ENCODE results near the gene KLRC4.

The KLRC4 gene

DNA sequence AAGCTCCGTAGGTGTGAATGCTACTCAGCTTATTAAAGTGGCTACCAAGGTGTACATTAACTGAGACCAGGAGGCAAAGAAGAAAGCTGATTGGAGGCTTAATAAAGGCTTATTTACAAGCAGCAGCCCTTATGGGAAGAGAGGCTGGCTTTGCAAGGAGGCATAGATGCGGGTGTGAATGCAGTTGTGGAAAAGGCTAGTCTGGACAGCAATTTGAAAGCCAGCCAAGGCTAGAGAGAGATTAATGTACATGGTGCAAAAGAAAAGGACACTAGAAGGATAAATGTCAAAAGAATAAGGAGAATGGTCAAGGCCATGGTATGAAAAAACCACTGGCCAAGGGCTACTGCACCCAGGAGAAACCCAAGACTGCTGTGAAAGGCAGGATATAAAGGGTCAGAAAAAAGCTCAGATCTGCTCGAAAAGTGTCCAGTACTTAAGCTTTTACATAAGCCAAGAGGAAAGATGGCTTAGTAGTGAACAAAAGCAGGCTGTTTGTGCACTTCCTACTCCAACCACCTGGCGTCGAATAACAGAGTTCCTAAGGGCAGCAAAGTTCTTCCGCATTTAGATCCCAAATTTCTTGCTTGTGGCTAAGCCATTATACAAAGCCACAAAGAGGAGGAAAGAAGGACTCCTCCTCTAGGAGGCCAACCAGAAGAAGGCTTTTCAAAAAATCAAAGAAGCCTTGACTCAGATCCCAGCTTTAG lies 43.7 kb downstream of the KLRC4 start:
- Histone ChIP-seq H3K27me3 (ENCODE audit: control insufficient read depth, insufficient read depth, low read length) (no peaks in the 10 kb centered on the region), H3K9ac (ENCODE audit: low read length) (no peak overlapping the region), H3K4me1 (ENCODE audit: control insufficient read depth, low read depth, low read length) (peaks cover 44% of the 10 kb centered on the region), H3K4me3 (ENCODE audit: low read length) (peak overlapping the region; percentile 69), H3K27ac (ENCODE audit: low read length) (no peak overlapping the region), H3K9me3 (ENCODE audit: control insufficient read depth, low read depth, low read length) (no peaks in the 10 kb centered on the region), H3K36me3 (ENCODE audit: control insufficient read depth, low read depth, low read length) (no peaks in the 10 kb centered on the region)

DNA sequence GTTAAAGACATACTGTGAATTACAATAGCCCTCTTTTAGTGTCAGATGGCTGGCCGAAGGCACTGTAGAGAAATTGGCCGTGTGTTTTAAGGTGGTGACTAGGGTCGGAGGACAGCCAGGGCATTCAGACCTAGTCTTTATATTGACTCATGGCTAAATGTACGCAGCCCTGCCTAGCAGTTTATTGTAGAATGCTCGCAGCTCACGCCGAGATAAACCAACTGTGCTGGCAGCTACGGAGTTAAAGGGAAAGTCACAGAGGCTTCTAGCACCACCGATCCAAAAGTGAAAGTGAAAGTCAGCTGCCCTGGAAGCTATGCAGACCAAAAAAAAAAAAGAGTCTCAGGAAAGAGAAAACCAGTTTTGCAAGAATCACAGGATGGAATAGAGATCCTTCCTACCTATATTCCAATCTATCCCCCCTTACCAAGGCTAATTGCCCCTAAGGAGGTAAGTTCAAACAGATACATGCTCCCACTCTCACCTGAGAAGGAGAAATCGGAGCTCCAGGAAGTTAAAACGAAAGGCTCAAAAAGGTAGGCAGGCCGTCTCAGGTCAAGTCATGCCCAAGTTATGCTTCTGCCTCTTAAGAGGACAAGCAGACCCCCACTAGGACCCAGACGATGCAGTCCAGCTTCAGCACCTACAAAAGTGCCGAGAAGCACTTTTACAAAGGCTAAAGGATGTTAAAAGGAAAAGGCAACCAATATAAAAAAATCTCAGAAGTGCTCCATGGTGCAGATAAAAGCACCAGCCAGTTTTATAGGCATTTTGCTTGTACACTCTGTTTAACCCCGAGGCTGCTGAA lies 44.5 kb downstream of the KLRC4 start:
- Histone ChIP-seq H3K4me1 (ENCODE audit: control insufficient read depth, low read depth, low read length) (peaks cover 44% of the 10 kb centered on the region), H3K27me3 (ENCODE audit: control insufficient read depth, insufficient read depth, low read length) (no peaks in the 10 kb centered on the region), H3K4me3 (ENCODE audit: low read length) (peak overlapping the region; percentile 69), H3K9me3 (ENCODE audit: control insufficient read depth, low read depth, low read length) (no peaks in the 10 kb centered on the region), H3K9ac (ENCODE audit: low read length) (peak overlapping the region; percentile 31), H3K36me3 (ENCODE audit: control insufficient read depth, low read depth, low read length) (no peaks in the 10 kb centered on the region), H3K27ac (ENCODE audit: low read length) (no peak overlapping the region)

DNA sequence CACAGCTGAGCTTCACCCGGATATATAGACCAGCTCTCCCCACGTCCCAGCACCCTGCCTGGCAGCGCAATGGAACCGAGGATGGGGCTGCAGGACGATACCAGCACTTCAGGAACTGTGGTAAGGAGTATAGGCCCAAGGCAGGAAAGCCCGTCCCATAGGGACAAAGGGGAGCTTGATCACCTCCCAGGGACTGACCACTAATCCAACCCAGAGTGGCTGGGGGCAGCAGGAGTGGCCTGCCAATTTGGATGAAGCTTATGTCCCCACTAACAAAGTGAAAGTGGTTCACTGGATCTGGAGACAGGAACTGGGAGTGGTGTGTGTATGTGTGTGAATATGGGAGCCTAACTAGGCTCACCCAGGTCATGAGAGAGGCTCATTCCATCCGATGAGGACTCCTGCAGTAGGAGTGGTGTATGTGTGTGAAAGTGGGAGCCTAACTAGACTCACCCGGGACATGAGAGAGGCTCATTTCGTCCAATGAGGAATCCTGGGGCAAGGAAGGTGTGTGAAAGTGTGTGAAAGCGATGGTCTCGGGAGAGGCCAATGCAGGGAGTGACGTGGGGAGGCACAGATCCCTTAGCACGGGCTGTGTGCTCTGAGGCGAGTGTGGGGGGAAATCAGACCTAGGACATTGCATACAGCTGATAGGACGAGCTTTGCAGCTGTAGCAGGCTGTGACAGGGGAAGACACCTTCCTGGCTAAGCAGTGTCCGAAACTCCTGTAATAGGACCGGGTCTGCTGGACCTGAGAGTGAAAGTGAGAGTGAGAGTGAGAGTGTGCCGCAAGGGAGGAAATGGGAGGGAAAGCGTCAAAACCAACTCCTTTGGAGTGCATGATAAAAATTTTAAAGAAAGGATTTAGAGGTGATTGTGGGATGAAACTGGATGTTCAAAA lies 45.4 kb downstream of the KLRC4 start:
- Histone ChIP-seq H3K9me3 (ENCODE audit: control insufficient read depth, low read depth, low read length) (no peaks in the 10 kb centered on the region), H3K9ac (ENCODE audit: low read length) (peak overlapping the region; percentile 31), H3K4me3 (ENCODE audit: low read length) (peak overlapping the region; percentile 69), H3K27me3 (ENCODE audit: control insufficient read depth, insufficient read depth, low read length) (no peaks in the 10 kb centered on the region), H3K4me1 (ENCODE audit: control insufficient read depth, low read depth, low read length) (peaks cover 44% of the 10 kb centered on the region), H3K36me3 (ENCODE audit: control insufficient read depth, low read depth, low read length) (no peaks in the 10 kb centered on the region), H3K27ac (ENCODE audit: low read length) (no peak overlapping the region)

DNA sequence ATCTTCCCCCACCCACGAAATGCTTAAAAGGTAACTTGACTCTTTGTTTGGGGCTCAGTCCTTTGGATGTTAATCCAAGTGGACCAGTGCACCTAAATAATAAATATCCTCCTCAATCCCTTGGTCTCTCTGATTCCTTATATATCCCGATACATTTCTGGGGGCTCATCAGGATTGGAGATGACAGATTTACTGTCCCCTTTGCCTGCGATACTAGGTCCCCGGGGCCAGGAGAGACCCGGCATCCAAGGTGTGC lies 46.0 kb downstream of the KLRC4 start:
- H3K36me3 ChIP-seq (ENCODE audit: control insufficient read depth, low read depth, low read length) = no peaks in the 10 kb centered on the region
- peak overlapping the region; percentile 69 for H3K4me3 ChIP-seq (ENCODE audit: low read length)
- H3K9me3 ChIP-seq (ENCODE audit: control insufficient read depth, low read depth, low read length) = no peaks in the 10 kb centered on the region
- peaks cover 44% of the 10 kb centered on the region for H3K4me1 ChIP-seq (ENCODE audit: control insufficient read depth, low read depth, low read length)
- no peaks in the 10 kb centered on the region for H3K27me3 ChIP-seq (ENCODE audit: control insufficient read depth, insufficient read depth, low read length)
- no peak overlapping the region for H3K27ac ChIP-seq (ENCODE audit: low read length)
- no peak overlapping the region for H3K9ac ChIP-seq (ENCODE audit: low read length)

DNA sequence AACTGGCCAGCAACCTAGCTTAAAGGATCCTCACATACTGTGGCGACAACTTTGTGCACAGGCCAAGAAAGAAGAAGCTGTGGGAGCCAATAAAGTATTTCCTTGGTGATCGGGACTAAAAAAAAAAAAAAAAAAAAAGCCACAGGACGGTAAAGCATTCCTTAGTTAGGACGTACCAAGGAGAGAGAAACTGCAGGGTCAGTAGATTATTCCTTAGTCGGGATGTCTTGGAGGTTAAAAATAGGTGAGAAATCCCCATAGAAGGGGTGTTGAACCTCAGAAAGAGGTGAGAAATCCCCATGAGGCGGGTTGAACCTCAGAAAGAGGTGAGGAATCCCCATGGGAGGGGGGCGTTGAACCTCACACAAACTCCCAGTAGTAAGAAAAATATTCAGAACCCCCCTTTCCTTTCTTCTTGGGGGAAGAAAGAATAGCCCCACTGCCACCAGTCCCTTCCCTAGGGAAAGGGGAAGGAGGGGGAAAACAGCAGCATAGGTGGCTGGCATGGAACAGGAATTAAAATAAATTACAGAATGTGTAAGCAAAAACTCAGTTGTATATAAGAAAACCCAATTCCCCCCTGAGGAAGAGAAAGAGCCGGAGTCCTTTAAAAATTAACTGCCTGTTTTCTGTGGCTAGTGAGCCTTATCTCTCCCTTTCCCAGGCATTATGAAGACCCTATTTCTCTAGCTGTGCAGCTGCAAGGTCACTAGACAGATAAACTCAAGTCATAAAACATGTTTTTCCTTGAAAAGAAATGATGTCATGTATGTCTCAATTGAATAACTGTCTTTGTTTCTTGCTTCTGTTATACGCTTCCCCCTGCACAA lies 46.5 kb downstream of the KLRC4 start:
- Histone ChIP-seq H3K27ac (ENCODE audit: low read length) (no peak overlapping the region), H3K4me1 (ENCODE audit: control insufficient read depth, low read depth, low read length) (peaks cover 44% of the 10 kb centered on the region), H3K4me3 (ENCODE audit: low read length) (peak overlapping the region; percentile 69), H3K9ac (ENCODE audit: low read length) (no peak overlapping the region), H3K9me3 (ENCODE audit: control insufficient read depth, low read depth, low read length) (no peaks in the 10 kb centered on the region), H3K36me3 (ENCODE audit: control insufficient read depth, low read depth, low read length) (no peaks in the 10 kb centered on the region), H3K27me3 (ENCODE audit: control insufficient read depth, insufficient read depth, low read length) (no peaks in the 10 kb centered on the region)

DNA sequence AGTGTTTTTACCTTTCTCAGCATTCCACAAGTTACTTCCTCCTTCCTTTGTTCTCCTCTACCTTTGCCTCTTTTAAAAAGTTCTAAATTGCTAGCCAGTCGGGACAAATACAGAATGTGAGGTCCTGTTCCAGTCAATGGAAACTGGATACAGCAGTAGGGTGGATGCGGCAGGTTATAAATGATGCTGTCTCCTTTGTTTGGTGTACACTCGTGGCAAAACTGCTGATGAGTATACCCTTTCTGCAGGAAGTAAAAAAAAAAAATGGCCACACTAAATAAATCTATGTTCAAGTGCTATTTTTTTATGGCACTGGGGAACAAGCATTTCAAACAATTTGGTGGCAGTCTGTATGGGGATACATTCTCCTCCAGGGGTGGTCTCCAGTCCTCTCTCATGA lies 47.2 kb downstream of the KLRC4 start:
- Histone ChIP-seq H3K4me1 (ENCODE audit: control insufficient read depth, low read depth, low read length) (peaks cover 44% of the 10 kb centered on the region), H3K36me3 (ENCODE audit: control insufficient read depth, low read depth, low read length) (no peaks in the 10 kb centered on the region), H3K9ac (ENCODE audit: low read length) (no peak overlapping the region), H3K9me3 (ENCODE audit: control insufficient read depth, low read depth, low read length) (no peaks in the 10 kb centered on the region), H3K27me3 (ENCODE audit: control insufficient read depth, insufficient read depth, low read length) (no peaks in the 10 kb centered on the region), H3K4me3 (ENCODE audit: low read length) (no peak overlapping the region), H3K27ac (ENCODE audit: low read length) (no peak overlapping the region)

DNA sequence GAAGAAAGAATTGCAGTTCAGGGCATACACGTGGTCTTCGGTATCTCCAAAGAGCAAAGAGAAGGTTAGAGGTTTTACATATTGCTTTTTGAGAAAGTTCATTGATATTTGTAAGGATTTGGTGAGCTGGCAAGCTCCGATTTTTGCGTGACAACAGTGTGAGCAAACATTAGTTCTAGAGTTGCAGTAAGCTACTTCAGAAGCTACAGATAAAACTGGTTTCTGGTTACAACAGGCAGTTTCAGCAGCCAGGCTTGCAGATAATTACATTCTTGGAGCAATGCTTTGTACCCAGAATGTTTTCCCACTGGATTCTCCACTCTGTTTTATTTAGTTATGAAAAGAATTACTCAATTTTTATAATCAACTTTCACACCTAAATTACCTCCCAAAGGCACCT lies 47.9 kb downstream of the KLRC4 start:
- Histone ChIP-seq H3K27me3 (ENCODE audit: control insufficient read depth, insufficient read depth, low read length) (no peaks in the 10 kb centered on the region), H3K36me3 (ENCODE audit: control insufficient read depth, low read depth, low read length) (no peaks in the 10 kb centered on the region), H3K27ac (ENCODE audit: low read length) (no peak overlapping the region), H3K4me3 (ENCODE audit: low read length) (no peak overlapping the region), H3K9ac (ENCODE audit: low read length) (no peak overlapping the region), H3K9me3 (ENCODE audit: control insufficient read depth, low read depth, low read length) (no peaks in the 10 kb centered on the region), H3K4me1 (ENCODE audit: control insufficient read depth, low read depth, low read length) (peaks cover 44% of the 10 kb centered on the region)

DNA sequence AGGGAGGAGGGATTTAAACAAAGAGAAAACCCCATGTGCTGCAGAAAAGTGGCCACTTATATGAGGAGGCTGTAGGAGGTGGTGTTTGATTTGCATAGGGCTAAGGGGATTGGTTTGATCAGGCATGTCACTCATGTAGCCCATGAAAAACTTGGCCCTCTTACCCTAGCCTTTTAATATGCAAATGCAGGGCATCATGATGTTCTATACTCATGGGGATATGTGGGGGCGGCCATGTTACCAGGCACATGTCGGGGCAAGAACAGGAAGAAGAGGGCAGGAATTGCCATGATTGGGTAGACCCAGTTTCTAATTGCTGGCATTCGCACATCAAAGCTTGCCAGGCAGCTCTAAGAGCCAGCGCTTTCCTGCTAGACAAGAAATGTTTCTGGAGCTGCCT lies 48.5 kb downstream of the KLRC4 start:
- H3K36me3 ChIP-seq (ENCODE audit: control insufficient read depth, low read depth, low read length) = no peaks in the 10 kb centered on the region
- H3K4me3 ChIP-seq (ENCODE audit: low read length) = no peak overlapping the region
- H3K9me3 ChIP-seq (ENCODE audit: control insufficient read depth, low read depth, low read length) = no peaks in the 10 kb centered on the region
- H3K27ac ChIP-seq (ENCODE audit: low read length) = no peak overlapping the region
- H3K27me3 ChIP-seq (ENCODE audit: control insufficient read depth, insufficient read depth, low read length) = no peaks in the 10 kb centered on the region
- H3K4me1 ChIP-seq (ENCODE audit: control insufficient read depth, low read depth, low read length) = peaks cover 40% of the 10 kb centered on the region
- H3K9ac ChIP-seq (ENCODE audit: low read length) = no peak overlapping the region

DNA sequence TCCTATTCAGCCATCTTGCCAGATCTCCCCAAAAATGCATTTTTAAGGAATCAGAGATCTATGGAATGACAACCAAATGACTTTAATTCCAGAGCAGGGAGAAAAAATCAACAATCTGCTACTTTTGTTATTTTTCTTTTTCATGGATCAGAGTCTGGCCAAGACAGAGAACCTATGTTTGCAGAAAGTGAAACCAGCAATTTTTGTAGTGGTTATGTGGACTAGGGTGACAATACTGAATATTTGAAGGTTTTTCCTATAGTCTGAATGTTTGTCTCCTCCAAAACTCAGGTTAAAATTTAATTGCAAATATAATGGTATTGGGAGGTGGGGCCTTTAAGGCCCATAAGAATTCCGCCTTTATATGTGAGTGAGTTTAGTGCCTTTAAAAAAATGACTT lies 50.6 kb downstream of the KLRC4 start:
- Histone ChIP-seq H3K36me3 (ENCODE audit: control insufficient read depth, low read depth, low read length) (no peaks in the 10 kb centered on the region), H3K4me3 (ENCODE audit: low read length) (no peak overlapping the region), H3K9ac (ENCODE audit: low read length) (no peak overlapping the region), H3K27ac (ENCODE audit: low read length) (no peak overlapping the region), H3K4me1 (ENCODE audit: control insufficient read depth, low read depth, low read length) (peaks cover 32% of the 10 kb centered on the region), H3K9me3 (ENCODE audit: control insufficient read depth, low read depth, low read length) (no peaks in the 10 kb centered on the region), H3K27me3 (ENCODE audit: control insufficient read depth, insufficient read depth, low read length) (no peaks in the 10 kb centered on the region)

DNA sequence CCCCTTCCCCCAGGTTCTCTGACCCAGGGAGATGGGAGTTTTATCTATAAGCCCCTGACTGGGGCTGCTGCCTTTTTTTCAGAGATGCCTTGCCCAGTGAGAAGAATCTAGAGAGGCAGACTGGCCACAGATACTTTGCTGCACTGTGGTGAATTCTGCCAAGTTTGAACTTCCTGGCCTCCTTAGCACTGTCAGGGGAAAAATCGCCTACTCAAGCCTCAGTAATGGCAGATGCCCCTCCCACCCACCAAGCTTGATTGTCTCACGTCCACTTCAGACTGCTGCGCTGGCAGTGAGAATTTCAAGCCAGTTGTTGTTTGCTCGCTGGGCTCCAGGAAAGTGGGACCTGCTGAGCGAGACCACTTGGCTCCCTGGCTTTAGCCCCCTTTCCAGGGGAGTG lies 51.4 kb downstream of the KLRC4 start:
- no peaks in the 10 kb centered on the region for H3K9me3 ChIP-seq (ENCODE audit: control insufficient read depth, low read depth, low read length)
- H3K36me3 ChIP-seq (ENCODE audit: control insufficient read depth, low read depth, low read length) = no peaks in the 10 kb centered on the region
- no peak overlapping the region for H3K27ac ChIP-seq (ENCODE audit: low read length)
- no peaks in the 10 kb centered on the region for H3K27me3 ChIP-seq (ENCODE audit: control insufficient read depth, insufficient read depth, low read length)
- no peak overlapping the region for H3K4me3 ChIP-seq (ENCODE audit: low read length)
- H3K9ac ChIP-seq (ENCODE audit: low read length) = no peak overlapping the region
- H3K4me1 ChIP-seq (ENCODE audit: control insufficient read depth, low read depth, low read length) = peaks cover 23% of the 10 kb centered on the region

Data from iPS-18a (cell line).